GM19452 (cell line): Measurements from ENCODE around the gene ZNF710.
A peak's percentile ranks its signal among the peaks of the same experiment; 100 is the strongest.
"Not testable (repeated sequence)": the region's sequence is repeated elsewhere in the genome, so short reads cannot be mapped to it uniquely, and the experiment has no call there.

Experiments
- ATAC-seq: cut with Tn5 transposase; IDR thresholded peaks from one replicate; pipeline ENCODE4 v1.9.1; 2021; ENCODE audit not compliant: unreplicated experiment

Gene ZNF710

GRCh38 chr15:90101130-90101968, 100.2 kb downstream of the ZNF710 start:
- no peak for ATAC-seq

- ATAC-seq = peak; percentile 72
These were observed 101.1 kb downstream of the ZNF710 start, which contains the start of gene IDH2 for GRCh38 chr15:90101969-90102890. TSS of gene IDH2 (minus strand) at chr15:90102468. CDS start at chr15:90102390, 78 bp downstream.

GRCh38 chr15:90103701-90104329, 102.7 kb downstream of the ZNF710 start:
- no peak for ATAC-seq

- ATAC-seq = no peak
These were observed 103.4 kb downstream of the ZNF710 start for GRCh38 chr15:90104551-90104950.

GRCh38 chr15:90105521-90105920, 104.4 kb downstream of the ZNF710 start:
- ATAC-seq = no peak

- ATAC-seq = no peak
These were observed 105.5 kb downstream of the ZNF710 start for GRCh38 chr15:90106522-90107117.

- ATAC-seq = not testable (repeated sequence)
These were observed 106.9 kb downstream of the ZNF710 start for GRCh38 chr15:90108038-90108437.

- ATAC-seq = not testable (repeated sequence)
These were observed 108.1 kb downstream of the ZNF710 start for GRCh38 chr15:90109163-90109751.

- no peak for ATAC-seq
These were observed 112.0 kb downstream of the ZNF710 start for GRCh38 chr15:90113166-90113565.

GRCh38 chr15:90114451-90114901, 113.4 kb downstream of the ZNF710 start:
- no peak for ATAC-seq

GRCh38 chr15:90115783-90116182, 114.7 kb downstream of the ZNF710 start:
- no peak for ATAC-seq

- no peak for ATAC-seq
These were observed 118.2 kb downstream of the ZNF710 start for GRCh38 chr15:90119367-90119766.

GRCh38 chr15:90121086-90121485, 120.0 kb downstream of the ZNF710 start:
- no peak for ATAC-seq

GRCh38 chr15:90124507-90124906, 123.4 kb downstream of the ZNF710 start:
- ATAC-seq = no peak

GRCh38 chr15:90126022-90126421, 124.9 kb downstream of the ZNF710 start:
- no peak for ATAC-seq

- no peak for ATAC-seq
These were observed 125.7 kb downstream of the ZNF710 start for GRCh38 chr15:90126596-90127435.

- no peak for ATAC-seq
These were observed 129.2 kb downstream of the ZNF710 start for GRCh38 chr15:90130291-90130690.
